Fibroblast of skin of scalp (primary cell): ENCODE data around the gene PSMG4.

ENCODE experiments used
- DNase-seq: peaks from one replicate; pipeline ENCODE4 v3.0.0-alpha.2; 2013

PSMG4 gene

GRCh38 chr6:3290149-3290930 lies 31.6 kb downstream of the PSMG4 start:
- DNase-seq = no peak

DNA sequence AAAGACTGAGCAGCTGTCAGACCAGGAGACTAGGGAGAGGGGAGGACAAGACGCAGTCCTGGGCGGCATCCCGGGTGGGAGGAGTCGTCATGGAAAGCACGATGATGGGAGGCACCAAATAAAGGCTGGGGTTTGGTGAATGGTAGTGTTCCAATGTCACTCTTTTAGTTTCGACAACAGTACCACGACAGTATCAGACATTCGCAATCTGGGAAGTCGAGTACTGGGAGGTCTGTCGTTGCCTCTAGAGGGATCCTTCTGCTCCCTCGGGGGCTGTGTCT lies 32.1 kb downstream of the PSMG4 start:
- no peak for DNase-seq

- DNase-seq = no peak
Measured at GRCh38 chr6:3291346-3291745, 32.6 kb downstream of the PSMG4 start.

DNA sequence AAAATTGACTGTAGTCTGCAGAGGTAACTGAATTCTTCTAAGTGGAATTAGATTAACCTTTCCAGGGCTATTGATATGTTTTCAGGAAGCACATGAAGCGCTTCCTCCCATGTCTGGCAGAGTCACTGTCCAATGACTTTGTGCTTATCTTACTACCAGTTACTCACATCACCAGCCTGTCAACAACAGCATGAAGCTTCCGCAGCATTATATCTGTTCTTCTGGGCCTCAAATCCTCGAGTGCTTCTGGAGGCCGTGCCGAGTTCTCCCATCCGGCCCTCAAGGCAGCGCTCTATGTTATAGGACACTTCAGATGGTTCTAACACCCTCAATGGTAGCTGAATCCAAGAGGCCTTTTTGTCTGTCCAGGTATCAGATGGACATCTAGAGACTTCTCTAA lies 33.2 kb downstream of the PSMG4 start:
- no peak for DNase-seq

DNA sequence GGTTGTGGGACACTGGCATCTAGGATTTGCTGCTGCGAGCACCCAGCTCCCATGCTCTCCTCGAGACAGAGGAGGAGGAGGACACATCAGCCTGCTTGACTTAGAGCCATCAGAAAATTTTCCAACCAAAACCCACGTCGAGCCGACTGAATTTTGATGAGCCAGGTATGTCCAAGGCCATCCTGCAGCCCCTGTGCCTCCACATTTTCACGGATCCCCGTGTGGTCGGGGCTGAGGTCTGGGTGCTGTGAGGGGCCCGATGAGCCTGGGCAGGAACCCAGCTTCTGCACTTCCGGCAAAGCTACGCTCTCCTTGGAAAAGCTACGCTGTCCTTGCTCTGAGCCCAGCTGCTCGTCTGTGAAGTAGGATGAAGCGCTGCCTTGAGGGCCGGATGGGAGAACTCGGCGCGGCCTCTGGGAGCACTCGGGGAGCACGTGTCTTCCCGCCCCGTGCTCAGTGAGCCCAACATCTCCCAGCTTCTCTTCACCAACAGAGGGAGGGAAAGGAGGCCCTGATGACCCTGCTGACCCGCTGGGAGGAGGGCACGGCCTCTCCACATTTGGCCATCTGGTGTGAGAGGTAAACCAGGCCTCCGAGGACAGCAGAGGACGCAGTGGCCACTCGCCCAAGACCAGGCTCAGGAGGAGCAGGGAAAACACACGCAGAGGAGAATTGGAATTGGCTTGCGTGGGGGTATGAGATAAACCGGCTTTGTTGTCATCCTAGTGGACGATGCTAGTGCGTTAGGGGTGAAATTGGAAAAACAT lies 33.9 kb downstream of the PSMG4 start:
- DNase-seq = no peak

DNA sequence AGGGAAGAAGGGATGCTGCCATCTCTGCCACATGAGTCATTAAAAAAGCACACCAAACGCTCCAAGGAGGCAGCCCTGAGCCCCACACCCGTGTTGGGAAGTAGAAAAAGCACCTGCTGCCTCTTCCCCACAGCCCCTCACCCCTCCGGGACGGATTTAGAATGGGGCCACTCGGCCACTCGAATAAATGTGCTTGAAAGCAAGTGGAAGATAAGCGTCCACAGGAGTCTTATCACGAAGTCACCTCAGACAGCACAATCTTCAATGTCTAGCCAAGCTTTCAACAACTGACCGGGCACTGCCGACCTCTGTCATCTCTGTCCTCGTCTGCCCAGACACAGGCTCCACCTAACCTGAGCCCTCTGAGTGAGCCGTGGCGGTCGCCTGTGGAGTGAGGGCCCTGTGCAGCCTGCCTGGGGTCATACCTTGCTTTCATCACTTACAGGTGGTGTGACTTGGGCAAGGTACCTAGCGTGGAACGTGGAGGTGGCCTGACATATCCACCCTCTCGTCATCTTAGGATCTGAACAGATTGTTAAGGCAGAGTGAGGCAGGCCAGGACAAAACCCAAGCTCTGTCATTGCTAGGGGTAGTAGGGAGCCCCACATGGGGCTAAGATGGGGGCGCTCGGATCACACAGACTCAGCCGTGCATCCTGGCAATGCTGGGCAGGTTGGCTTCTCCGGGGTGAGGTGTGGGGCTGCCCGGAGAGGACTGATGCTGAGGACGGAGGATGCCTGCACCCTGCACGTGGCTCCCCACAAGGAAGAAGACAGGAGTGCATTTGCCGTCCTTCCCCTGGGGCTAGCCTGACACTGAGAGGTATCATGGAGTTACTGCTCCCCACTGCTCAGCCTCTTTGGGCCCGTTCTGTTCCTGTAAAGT lies 34.8 kb downstream of the PSMG4 start:
- no peak for DNase-seq

GRCh38 chr6:3294396-3294795 lies 35.6 kb downstream of the PSMG4 start:
- DNase-seq = no peak

DNA sequence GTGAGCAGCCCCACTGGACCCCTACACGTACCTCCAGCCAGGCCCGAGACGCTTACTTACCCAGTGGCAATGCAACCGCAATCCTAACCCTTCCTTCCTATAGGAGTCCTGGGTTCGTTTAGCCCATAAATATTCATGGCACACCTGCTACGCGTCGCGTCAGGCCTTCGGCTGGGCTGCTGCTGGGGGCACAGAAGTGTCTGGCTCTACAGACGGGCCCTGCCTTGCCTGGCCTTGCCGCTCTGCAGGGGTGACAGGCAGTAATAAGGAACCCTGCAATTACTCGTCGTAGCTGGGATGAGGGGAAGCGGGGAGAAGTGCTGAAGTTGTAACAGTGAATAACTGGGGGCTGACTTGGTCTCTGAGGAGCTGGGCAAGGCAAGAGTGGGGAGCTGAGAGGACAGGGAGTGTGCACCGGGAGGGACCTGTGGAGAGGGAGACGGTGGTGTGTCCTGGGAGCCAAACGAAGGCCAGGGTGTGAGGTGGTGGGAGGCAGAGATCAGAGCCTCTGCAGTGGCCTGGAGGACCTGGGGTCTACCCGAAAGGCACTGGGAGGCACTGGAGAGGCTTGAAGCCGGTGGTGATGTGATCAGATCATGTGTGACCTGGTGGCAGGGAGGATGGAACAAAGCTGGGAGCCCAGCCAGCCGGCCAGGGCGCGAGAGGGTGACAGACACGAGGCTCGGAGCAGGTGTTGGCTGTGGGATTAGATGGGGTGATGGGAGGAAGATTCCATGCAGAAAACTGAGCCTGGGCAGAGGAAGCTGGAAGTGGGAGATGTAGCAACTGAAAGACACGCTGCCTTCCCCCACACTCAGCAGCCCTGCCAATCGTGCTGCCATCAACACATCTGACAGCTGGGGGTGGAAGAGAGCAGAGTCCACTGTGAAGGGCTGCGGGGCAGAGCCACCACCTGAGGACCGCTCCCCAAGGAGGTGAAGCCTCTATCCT lies 36.4 kb downstream of the PSMG4 start:
- DNase-seq = no peak

DNA sequence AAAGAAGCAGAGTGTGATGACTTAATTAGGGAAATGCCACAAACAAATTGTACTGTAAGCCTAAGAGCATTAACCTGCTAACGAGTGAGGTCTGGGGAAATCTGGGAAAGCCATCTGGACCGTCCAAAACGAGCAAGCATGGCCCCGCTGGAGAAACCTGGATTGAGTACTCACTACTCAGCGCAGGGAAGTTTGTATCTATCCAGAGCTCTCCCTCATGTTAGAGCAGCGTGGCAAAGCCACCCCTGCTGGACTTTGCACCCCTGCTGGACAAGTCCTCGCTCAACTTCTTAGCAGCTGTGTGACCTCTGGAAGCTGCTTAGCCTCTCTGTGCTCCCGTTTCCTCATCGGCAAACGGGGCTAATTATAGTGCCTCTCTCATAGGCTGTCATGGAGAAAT lies 37.3 kb downstream of the PSMG4 start:
- DNase-seq = no peak

DNA sequence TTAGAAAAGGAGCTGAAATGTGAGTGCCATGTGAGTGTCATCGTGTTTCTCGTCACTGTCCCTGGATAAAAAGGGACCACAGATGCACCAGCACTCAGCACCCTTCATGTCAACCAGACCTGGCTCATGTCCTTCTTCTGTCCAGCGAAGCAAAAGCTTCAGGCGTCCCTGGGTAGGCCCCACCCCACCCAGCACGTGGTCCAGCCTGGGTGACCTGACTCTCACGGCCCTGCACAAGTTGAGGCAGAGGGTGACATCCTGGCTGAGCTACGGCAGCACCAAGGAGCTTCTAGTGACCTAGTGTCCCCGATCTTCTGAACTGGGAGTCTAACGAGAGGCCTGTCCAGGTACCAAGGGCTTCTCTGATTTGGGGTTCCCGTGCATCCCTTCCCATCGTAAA lies 37.8 kb downstream of the PSMG4 start:
- no peak for DNase-seq

- peak; percentile 15 for DNase-seq
Measured at GRCh38 chr6:3297006-3297405, 38.3 kb downstream of the PSMG4 start.

GRCh38 chr6:3297909-3298308 lies 39.2 kb downstream of the PSMG4 start:
- no peak for DNase-seq

DNA sequence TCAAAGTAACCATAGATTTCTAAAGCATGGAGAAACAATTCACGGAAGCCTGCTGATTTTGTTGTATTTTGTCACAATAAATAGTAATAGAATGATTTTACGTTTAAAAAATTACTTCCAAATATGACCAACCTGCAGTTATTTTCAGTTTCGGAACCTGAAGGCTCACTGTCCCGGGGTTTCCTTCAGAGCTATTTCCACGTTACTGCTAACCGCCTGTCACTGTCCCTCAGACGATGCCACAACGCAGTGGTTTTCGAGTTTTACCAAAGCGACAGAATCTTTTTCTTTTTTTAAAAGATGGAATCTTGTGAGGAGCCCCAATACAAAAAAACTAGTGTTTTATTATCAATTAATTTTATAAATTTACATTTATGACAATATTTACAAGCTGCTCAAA lies 40.5 kb downstream of the PSMG4 start:
- DNase-seq = no peak

DNA sequence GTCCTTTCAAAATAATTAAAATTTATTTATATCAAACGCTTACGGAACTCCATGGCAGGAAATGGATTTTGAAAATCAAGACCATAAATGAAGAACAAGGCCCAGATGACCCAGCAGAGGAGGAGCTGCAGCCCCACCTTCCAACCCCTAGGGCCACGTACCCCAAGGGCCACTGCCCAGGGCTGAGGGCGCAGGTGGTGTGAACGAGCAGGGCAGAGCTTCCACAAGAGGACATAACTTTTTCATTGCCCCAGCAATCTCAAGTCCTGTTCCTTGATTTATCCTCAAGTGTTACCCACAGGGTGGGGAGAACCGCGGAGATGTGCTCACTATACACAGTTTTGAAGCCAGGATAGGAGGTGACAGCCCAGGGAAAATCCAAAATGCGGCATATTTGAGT lies 42.8 kb downstream of the PSMG4 start:
- DNase-seq = no peak

DNA sequence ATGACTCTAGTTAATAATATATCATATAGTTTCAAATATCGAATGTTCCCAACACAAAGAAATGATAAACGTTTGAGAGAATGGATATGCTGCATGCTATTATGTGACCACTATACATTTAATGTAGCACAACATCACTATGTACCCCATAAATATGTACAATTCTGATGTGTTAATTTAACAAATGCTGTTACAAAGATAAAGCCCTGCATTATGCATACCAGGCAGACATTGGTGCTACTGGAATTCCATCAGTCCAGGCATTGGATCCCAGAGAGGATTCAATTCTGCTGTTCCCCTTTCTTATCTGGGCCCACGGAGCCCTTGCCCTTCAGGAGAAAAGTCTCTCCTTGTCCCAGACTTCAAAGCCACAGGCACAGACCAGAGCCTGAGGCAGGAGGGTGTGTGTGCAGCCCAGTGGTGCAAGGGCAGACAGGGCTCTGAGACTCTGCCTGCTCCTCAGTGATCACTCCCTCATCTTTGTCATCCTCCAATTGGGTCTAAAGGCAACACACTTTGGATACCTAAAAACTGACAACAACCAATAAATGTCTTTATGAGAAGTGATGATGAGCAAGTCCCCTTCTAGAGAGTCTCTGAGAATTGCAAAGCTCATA lies 45.2 kb downstream of the PSMG4 start:
- DNase-seq = no peak

- no peak for DNase-seq
Measured at GRCh38 chr6:3304500-3305215, 45.9 kb downstream of the PSMG4 start.

GRCh38 chr6:3305216-3305565 lies 46.4 kb downstream of the PSMG4 start:
- DNase-seq = no peak

- DNase-seq = no peak
Measured at GRCh38 chr6:3305831-3306230, 47.1 kb downstream of the PSMG4 start.

- DNase-seq = no peak
Measured at GRCh38 chr6:3306848-3307247, 48.1 kb downstream of the PSMG4 start.

DNA sequence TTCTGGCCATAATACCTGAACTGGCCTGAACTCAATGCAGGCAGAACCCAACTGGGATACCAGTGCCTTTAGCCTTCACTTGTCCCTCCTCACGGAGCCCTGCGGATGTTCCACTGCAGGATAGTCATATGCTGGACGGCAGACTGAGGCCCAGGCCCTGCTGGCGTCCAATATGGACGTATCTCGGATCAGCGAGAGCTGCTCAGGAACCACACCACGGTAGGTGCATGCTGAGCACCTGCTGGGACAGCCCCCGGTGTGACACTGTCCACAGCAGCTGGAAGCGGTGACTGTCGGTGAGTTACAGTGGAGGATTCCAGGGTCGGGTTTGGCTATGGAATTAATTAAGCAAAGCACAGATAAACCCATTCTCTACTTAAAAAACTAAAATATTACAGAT lies 48.7 kb downstream of the PSMG4 start:
- DNase-seq = no peak

DNA sequence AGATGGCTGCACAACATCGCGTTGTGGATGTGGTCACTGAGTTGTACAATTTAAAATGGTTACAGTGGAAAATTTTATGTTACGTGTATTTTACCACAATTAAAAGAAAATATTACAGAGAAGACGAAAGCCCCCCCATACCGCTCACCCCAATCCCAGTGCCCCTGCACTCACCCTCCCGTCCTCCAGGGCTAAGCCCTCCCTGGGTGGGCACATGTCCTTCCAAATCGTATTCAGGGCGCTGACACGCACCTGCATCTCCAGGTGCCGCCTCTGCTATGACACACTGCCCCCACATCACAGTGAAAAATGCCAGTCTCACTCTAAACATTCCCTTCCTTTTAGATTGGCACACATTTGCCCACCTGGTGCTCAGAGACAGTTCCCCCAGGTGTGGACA lies 49.4 kb downstream of the PSMG4 start:
- DNase-seq = no peak
